ENCODE measurements around the gene SEMA5A. TPM values are rescaled to one million over a fixed set of nuclear protein-coding genes. Genes with fewer than 3 reads are reported as not detected.
A peak's percentile ranks its signal among the peaks of the same experiment; 100 is the strongest.

SEMA5A gene
- total and polyA plus RNA-seq, 2 of the 13 experiments (the other 11 are each of a cell fraction or from before 2014, with no cell fraction given) = 0.01 TPM; not detected in 1

GRCh38 chr5:9201761-9202160, 344.1 kb downstream of the SEMA5A start:
- no peak for ATAC-seq
- no peaks in the 10 kb centered on the region for H3K36me3 ChIP-seq (replicated peaks in 1 of 2; ENCODE audit: control insufficient read depth in 1 of 2, insufficient read depth in 2 of 2, low read length in 2 of 2)
- H3K27ac ChIP-seq (ENCODE audit: extremely low read length, insufficient read depth, low read length) = no peak overlapping the region

GRCh38 chr5:9201011-9201410, 344.9 kb downstream of the SEMA5A start:
- intact Hi-C loops (cut with micrococcal nuclease; ENCODE audit: unreplicated experiment) (no loop called here), in situ Hi-C loops (cut with HindIII; ENCODE audit: extremely low pct_ligation_motif_present, low pct_unique_long_range_greater_than_20kb) (no loop called here)
- no peak overlapping the region for H3K9ac ChIP-seq (ENCODE audit: insufficient read depth, low read depth, low read length)
- ATAC-seq = no peak
- TF ChIP-seq NAIF1 (CRISPR knock-in tag; IDR thresholded peaks at IDR 0.05; ENCODE audit: borderline replicate concordance) = no peak
- TF ChIP-seq MNT (IDR thresholded peaks at IDR 0.05) = peak; percentile 21; the same call in 1 of the 2 replicates
- ChIA-PET CTCF (ENCODE audit: low intra/inter-chr PET ratio, low total read pairs) (no interaction called here), POLR2A (no interaction called here)
- H3K4me3 ChIP-seq (replicated peaks in 1 of 3; ENCODE audit: insufficient read depth in 1 of 3, low read depth in 2 of 3, low read length in 3 of 3) = no peak overlapping the region
- no peak for FAIRE-seq
- no peaks in the 10 kb centered on the region for H3K4me1 ChIP-seq (ENCODE audit: insufficient read depth, low read length)
- H3K4me2 ChIP-seq (ENCODE audit: low read depth, low read length) = no peak overlapping the region
- H3K27me3 ChIP-seq (ENCODE audit: control insufficient read depth in 1 of 2, insufficient read depth in 2 of 2, low read length in 2 of 2) = no peaks in the 10 kb centered on the region
- BruUV-seq (replicated peaks) = no TSS peak
- H3K79me2 ChIP-seq (ENCODE audit: insufficient read depth, low read length) = no peaks in the 10 kb centered on the region
- no peak for DNase-seq (ENCODE audit: low spot score)
- H3K27ac ChIP-seq (ENCODE audit: extremely low read length, insufficient read depth, low read length) = no peak overlapping the region
- 0% methylated on average over 2 of the region's 2 CpGs for WGBS (ENCODE audit: low lambda C conversion rate)
- H3K9me3 ChIP-seq (ENCODE audit: low read length) = no peaks in the 10 kb centered on the region
- H3K36me3 ChIP-seq (replicated peaks in 1 of 2; ENCODE audit: control insufficient read depth in 1 of 2, insufficient read depth in 2 of 2, low read length in 2 of 2) = no peaks in the 10 kb centered on the region
- no peak overlapping the region for H2AFZ ChIP-seq (ENCODE audit: low read length)
- no peaks in the 10 kb centered on the region for H4K20me1 ChIP-seq (ENCODE audit: insufficient read depth, low read length)

More at GRCh38 chr5:9201761-9202160, 344.1 kb downstream of the SEMA5A start:
- H3K27me3 ChIP-seq (ENCODE audit: control insufficient read depth in 1 of 2, insufficient read depth in 2 of 2, low read length in 2 of 2) = no peaks in the 10 kb centered on the region
- in situ Hi-C loops (cut with HindIII; ENCODE audit: extremely low pct_ligation_motif_present, low pct_unique_long_range_greater_than_20kb) (no loop called here), intact Hi-C loops (cut with micrococcal nuclease; ENCODE audit: unreplicated experiment) (no loop called here)
- TF ChIP-seq NAIF1 (CRISPR knock-in tag; IDR thresholded peaks at IDR 0.05; ENCODE audit: borderline replicate concordance) (no peak), ZSCAN29 (CRISPR knock-in tag; conservative IDR thresholded peaks at IDR 0.05) (no peak), TOE1 (CRISPR knock-in tag; IDR thresholded peaks at IDR 0.05) (no peak), SRSF9 (IDR thresholded peaks at IDR 0.05; ENCODE audit: borderline replicate concordance, insufficient read depth, low read depth, low read length, poor library complexity, severe bottlenecking) (no peak)
- POLR2A ChIA-PET = no interaction called here
- CTCF ChIA-PET (ENCODE audit: low intra/inter-chr PET ratio, low total read pairs) = no interaction called here
- FAIRE-seq = no peak
- whole genome bisulfite sequencing (ENCODE audit: low lambda C conversion rate) = 0% methylated on average over 6 of the region's 6 CpGs
- BruUV-seq (replicated peaks) = no TSS peak
- no peak for DNase-seq (ENCODE audit: low spot score)
- no peaks in the 10 kb centered on the region for H3K79me2 ChIP-seq (ENCODE audit: insufficient read depth, low read length)
- no peaks in the 10 kb centered on the region for H3K4me1 ChIP-seq (ENCODE audit: insufficient read depth, low read length)
- no peak overlapping the region for H3K4me3 ChIP-seq (replicated peaks in 1 of 3; ENCODE audit: insufficient read depth in 1 of 3, low read depth in 2 of 3, low read length in 3 of 3)
- no peak overlapping the region for H3K9ac ChIP-seq (ENCODE audit: insufficient read depth, low read depth, low read length)
- H4K20me1 ChIP-seq (ENCODE audit: insufficient read depth, low read length) = no peaks in the 10 kb centered on the region
- H2AFZ ChIP-seq (ENCODE audit: low read length) = no peak overlapping the region
- H3K9me3 ChIP-seq (ENCODE audit: low read length) = no peaks in the 10 kb centered on the region
- H3K4me2 ChIP-seq (ENCODE audit: low read depth, low read length) = no peak overlapping the region
